NB4 (cell line): ENCODE results near the gene FAM3D.

Experiments used
- DNase-seq: peaks from one replicate; pipeline ENCODE4 v3.0.0; 2010; ENCODE audit warnings: low read depth
- H3K4me3 ChIP-seq: one replicate; pipeline ENCODE4 v1.5.1; 2011; ENCODE audit warnings: mild to moderate bottlenecking, low read depth, low read length, moderate library complexity
- MYC ChIP-seq: IDR thresholded peaks from 2 replicates; pipeline ENCODE4 v1.6.1; 2011; ENCODE audit warnings: low read depth, low read length
- POLR2A ChIP-seq: IDR thresholded peaks from 2 replicates; pipeline ENCODE4 v1.6.1; 2011; ENCODE audit warnings: mild to moderate bottlenecking; ENCODE audit not compliant: insufficient read length; ENCODE audit errors: extremely low read depth
- TF ChIP-seq, protein P1 (sequence below): IDR thresholded peaks from 2 replicates; pipeline ENCODE4 v1.6.1; 2011; ENCODE audit warnings: low read depth, low read length
- TF ChIP-seq, protein P2 (sequence below): IDR thresholded peaks from one replicate; pipeline ENCODE4 v1.5.1; 2012; ENCODE audit warnings: low read depth, low read length

FAM3D gene

DNA sequence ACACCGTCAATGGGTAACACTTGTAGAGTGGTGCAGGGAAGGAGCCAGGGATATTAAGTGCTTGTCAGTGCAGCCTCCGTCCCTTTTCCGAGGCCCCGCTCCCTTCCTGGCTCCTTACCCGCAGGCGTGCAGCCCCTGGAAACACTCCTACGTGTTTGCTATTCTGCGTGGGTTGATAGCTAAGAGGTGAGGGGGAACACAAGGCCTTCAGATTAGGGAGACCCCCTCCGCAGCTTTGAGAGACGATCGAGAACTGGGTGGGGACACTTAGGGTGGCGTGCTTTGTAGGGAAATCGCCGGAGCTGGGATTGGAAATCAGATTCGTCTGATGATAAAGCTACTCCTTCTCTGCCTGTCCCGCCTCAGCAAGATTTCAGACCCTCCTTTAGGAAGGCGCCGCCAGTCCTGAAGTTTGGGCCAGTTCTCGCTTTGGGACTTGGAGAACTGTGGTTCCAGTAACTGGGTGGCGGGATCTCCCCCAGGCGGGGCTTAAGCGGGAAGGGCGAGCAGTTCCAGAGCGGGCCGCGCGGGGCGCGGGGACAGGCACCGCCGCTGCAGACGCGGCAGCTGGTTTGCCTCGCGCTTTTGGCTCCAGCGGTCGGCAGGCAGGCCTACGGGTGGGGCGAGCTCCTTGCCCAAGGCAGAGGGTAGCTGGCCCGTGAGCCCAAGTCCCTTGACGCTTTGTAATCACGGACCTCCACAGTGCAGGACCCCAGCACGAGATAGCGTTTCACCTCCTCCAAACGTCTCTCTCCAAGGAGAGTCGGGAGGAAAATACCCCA lies 81.4 kb downstream of the FAM3D start:
- H3K4me3 ChIP-seq, result peak overlapping the region; percentile 56
- peak; percentile 61 for DNase-seq
- TF ChIP-seq, protein P1, sequence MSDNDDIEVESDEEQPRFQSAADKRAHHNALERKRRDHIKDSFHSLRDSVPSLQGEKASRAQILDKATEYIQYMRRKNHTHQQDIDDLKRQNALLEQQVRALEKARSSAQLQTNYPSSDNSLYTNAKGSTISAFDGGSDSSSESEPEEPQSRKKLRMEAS, result no peak
- TF ChIP-seq POLR2A, result no peak
- TF ChIP-seq, protein P2, sequence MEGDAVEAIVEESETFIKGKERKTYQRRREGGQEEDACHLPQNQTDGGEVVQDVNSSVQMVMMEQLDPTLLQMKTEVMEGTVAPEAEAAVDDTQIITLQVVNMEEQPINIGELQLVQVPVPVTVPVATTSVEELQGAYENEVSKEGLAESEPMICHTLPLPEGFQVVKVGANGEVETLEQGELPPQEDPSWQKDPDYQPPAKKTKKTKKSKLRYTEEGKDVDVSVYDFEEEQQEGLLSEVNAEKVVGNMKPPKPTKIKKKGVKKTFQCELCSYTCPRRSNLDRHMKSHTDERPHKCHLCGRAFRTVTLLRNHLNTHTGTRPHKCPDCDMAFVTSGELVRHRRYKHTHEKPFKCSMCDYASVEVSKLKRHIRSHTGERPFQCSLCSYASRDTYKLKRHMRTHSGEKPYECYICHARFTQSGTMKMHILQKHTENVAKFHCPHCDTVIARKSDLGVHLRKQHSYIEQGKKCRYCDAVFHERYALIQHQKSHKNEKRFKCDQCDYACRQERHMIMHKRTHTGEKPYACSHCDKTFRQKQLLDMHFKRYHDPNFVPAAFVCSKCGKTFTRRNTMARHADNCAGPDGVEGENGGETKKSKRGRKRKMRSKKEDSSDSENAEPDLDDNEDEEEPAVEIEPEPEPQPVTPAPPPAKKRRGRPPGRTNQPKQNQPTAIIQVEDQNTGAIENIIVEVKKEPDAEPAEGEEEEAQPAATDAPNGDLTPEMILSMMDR, result peak; percentile 51
- TF ChIP-seq MYC, result no peak

DNA sequence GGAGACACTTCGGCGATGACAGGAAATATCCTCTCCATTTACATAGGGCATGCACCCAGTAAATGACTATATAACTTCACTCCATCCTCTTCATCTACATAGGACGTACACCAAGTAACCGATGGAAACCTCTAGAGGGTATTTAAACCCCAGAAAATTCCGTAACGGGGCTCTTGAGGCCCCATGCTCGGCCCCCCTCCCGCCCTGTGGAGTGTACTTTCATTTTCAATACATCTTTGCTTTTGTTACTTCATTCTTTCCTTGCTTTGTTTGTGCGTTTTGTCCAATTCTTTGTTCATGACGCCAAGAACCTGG lies 81.9 kb downstream of the FAM3D start:
- TF ChIP-seq, protein P2, result no peak
- TF ChIP-seq MYC (no peak), POLR2A (no peak)
- TF ChIP-seq, protein P1, result no peak
- H3K4me3 ChIP-seq, result peak overlapping the region; percentile 56
- DNase-seq, result no peak
